HG02763 (cell line): ENCODE results near the gene NAV1.
"Not testable (repeated sequence)": the region's sequence is repeated elsewhere in the genome, so short reads cannot be mapped to it uniquely, and the experiment has no call there.

Experiments used
- ATAC-seq: cut with Tn5 transposase; IDR thresholded peaks from one replicate; pipeline ENCODE4 v1.9.1; 2021; ENCODE audit warnings: mild to moderate bottlenecking, moderate library complexity; ENCODE audit not compliant: unreplicated experiment

NAV1 gene

DNA sequence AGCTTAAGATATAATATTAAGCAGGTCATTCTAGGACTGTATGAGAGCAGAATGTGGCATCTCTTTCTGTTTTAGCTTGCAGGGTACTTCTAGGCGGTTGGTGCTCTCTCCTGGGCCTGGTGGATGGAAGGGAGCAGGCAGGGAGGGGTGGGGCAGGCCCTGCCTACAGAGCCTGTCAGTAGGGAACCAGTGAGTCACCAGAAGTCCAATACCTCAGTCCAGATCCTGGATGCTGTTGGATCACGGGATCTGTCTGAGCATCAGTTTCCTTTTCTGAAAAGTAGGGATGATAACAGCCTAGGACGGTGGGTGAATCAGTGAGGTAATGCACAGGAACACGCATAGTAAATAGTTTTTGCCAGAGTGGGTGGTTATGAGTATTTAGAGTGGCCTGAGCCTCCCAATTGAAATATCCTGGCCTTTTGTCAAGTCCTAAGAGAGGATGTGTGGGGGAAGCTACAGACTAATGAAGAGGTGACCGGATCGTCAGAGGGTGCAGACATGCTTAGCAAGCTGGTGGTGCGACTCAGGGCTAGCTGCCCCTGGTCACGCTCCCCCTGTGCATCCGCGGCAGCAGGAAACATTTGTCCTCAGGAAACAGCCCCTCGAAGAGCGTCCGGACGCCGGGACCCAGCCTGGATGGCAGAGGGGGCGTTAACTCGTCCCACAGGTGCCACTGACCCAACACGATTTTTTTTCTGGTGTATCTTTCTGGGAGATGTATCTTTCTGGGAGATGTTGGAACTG lies 23.9 kb downstream of the NAV1 start:
- no peak for ATAC-seq

DNA sequence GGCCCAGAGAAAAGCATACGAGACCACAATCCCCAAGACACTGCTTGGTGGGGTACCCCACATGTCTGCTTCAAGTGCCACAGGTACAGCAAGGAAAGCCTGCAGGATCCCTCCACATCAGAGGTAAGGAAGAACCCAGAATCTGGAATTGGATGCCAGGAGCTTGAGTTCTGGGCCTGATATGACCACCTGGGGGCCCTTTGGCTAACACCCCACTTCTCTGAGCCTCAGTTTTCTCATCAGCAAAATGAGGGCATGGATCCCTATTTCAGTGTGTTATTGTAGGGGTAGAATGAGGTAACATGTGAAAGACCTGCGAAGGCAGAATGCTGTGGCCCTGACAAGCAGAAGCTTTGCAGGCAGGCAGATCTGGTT lies 24.5 kb downstream of the NAV1 start:
- ATAC-seq: no peak

DNA sequence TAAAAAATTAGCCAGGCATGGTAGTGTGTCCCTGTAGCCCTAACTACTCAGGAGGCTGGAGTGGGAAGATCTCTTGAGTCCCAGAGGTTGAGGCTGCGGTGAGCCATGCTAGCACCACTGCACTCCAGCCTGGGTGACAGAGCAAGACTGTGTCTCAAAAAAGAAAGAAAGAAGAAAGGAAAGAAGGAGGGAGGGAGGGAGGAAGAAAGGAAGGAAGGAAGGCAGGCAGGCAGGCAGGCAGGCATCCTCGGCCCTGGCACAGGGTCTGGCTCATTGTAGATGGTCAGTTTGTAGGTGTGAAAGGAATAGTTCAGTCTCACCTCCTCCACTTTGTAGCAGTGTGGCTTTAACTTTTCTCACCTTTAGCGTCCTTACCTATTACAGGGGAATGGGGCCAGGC lies 25.0 kb downstream of the NAV1 start:
- no peak for ATAC-seq

DNA sequence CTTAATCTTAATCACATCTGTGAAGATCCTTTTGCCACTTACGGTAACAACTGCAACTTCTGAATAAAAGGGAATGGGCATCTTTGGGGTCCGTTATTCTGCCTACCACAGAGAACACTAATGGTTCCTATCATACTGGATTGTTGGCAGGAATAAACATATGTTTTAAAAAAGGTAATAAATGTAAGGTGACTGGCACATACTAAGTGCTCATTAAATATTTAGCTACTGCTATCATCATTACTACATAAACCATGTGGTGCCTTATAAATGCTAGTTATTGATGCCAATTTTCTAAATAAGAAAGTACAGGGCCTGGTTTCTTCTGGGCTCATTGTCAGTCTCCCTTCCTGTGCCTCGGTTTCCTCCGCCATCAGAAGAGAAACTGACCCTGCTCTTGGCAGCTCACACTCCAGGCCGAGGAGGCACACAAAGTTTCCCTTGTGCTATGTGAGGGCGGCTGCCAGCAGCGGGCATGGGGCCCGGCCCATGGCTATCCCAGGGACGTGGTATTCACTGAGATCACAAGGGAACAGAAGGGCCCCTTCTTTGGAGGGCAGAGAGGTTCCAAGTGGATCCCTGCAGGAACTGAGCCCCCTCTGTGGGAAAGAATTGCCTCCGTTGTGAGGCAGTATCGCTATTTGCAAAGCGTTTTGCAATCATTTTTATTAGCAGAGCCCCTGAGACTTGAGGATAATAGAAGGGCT lies 26.2 kb downstream of the NAV1 start:
- ATAC-seq: no peak

DNA sequence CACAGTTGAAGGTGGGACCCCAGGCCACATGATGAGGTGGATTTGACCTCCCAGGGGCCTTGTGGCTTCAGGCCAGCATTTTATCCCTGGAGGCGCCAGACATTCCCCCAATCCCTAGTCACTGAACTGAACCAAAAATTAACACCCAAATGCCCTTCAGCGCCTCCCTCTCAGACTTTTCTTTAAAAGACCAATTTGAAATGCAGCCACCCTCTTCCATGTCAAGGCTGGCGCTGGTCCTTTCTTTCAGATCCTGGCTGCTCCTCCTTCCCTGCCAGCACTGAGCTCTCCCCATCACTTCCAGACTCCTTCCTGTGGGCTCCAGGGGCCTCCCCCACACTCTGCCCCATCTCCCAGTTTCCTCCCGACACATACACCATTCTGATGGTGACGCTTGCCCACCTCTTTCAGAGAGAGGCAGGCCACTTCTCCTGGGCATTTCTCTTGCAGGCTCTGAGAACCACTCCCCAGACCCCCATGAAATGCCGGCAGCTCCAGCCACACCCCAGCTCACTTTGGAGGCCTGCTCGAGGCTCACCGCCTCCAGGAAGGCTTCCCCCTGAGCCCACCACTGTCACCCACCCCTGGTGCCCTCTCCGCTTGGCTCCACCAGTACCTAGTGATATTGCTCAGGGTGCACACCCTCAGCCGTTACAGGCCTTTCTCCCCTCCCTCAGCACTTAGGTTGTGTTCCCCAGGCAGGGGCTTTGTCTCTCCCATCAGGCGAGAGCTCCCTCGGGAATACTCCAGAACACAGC lies 27.0 kb downstream of the NAV1 start:
- ATAC-seq: no peak

DNA sequence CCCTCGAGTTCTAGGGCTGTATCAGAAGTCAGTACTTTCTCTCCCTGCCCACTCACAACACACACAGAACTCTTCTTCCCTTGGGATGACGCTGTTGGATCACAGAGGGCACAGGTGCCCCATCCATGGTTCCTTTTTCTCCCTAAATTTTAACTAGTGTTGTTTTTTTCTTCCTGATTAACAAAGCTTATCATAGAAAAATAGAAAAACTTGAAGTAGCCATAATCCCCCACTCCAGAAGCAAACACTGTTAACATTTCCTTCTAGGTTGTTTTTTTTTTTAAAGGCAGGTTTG lies 27.5 kb downstream of the NAV1 start:
- no peak for ATAC-seq

DNA sequence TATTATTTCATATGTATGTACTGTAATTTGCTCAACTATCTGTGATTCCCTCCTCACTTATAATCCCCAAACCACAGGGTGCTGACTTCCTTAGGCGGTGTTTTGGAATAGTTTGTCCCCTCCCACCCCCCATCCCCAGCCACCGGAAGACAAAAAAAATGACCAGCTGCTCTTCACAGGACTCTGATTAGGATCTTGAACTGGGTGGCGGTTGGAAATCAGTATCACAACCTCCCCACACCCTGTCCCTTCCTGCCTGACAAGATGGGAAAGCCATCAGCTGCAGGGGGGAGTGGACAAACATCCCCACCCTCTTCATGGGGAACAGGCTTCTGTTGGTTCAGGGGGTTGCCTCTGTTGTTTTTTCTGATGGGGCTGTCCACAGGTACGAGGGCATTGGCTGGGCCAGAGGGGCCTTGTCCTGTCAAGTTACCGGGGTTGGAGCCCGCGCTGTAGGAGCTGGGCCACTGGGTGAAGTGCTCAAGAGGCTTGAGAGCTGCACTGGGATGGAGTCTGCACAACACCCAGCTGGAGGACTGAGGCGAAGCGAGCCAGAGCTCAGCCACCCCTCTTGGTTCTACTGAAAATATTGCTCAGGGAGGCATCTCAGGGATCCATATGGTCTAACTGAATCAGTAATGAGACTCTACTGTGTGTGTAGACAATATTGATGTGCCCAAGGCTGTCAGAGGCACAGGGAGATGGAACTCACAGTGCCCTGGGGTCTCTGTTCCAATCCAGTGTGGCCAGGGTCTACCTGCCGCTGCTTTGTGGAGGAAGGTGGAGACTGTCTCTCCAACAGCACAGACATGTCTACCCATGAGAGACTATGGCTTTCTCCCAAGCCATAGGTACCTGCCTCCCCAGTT lies 28.2 kb downstream of the NAV1 start:
- no peak for ATAC-seq

DNA sequence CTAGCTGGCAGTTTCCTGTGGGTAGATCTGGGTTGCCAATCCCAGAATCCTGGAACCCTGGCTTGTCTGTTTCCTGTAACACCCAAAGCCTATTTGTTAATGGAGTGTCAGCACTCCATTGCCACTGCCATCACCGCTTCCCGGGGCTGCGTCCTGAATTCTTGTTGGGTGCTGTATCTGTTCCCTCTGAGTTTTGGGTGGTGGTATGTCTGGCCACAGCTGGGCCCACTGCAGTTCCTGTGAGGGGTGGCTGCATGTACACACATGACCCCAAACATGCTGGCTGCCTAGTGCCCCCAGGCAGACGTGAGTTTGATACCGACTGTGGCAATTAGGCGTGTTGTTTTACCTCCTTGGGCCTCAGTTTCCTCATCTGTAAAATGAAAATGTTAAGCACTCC lies 29.3 kb downstream of the NAV1 start:
- ATAC-seq: no peak

DNA sequence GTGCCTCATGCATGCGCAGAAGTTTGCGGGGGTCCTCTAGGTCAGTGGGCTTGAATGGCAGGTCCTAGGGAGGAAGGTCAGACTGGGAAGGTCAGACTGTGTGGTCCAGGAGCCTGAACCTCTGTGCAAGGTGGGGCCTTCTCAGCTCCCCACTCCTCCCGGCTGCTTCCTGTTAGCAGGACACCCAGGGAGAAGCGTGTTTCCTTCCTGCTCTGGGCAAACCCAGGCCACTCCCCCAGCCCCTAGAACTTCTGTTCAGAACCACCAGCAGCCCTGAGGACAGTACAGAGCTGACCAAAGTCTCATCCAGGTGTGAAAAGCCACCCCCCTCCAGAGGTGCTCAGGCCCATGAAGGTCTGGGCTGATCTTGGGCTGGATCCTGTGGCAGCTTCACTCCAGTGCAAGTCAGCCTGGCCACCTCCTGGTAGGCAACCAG lies 29.9 kb downstream of the NAV1 start:
- ATAC-seq: no peak

DNA sequence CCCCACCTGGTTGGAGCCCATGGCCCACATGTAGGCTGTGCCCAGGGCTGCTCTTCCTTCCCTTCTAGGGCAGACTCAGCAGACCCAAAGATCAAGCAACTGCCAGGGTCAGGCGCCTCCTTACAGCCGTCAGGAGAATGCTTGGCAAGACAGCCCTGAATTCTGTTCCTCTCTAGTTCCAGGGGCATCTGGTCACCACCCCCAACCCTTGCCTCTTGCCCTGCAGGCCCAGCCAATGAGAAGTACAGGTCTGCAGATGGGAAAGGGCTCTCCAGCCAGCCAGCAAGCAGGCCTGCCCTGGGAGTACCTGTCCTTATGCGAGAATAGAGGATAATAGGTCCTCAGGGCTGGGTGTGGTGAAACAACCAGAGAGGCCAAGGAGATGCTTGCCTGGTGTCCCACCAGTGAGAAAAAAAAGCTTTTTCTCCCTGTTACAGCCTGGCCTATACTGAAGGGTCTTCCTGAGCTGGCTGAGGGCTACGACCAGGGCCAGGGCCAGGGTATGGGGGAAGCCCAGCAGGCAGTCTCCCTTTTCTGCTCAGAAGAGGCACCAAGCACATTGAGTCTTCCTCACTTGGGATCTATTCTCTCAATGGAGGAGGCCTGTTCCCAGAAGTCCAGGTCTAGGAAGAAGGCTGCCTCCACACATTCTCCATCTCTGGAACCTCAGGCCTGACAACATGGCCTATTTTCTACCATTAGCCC lies 31.4 kb downstream of the NAV1 start:
- no peak for ATAC-seq

DNA sequence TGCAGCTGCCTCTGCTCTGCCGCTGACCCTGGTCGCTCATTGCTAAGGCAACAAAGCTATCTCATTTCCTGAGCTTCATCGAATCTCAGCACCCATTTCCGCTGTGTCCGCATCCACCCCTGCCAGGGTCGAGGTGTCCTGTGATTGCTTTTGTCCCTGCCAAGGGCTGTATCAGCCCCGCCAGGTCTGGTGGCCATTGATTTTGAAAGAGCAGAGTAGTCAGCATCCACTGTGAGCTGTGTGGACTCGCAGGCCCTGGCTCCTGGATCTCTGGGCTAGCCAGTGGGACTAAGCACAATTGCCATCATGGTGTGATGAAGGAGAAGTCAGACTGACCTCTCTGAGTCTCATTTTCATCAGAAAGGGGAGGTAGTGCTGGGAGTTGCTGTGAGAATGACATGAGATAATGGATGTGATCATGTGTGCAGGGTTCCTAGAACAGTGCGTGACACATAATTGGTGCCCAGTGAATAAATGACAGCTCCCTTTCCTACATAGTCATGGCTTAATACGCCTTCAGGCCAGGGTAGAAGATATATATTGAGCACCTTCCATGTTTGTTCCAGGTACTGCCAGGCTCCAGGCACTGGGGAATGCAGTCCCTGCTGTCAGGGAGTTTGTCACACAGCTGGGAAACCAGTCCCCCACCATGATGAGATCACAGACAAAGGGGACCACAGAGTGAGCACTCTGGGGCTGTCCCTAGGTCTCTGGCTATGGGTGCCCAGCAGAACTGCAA lies 32.1 kb downstream of the NAV1 start:
- no peak for ATAC-seq

DNA sequence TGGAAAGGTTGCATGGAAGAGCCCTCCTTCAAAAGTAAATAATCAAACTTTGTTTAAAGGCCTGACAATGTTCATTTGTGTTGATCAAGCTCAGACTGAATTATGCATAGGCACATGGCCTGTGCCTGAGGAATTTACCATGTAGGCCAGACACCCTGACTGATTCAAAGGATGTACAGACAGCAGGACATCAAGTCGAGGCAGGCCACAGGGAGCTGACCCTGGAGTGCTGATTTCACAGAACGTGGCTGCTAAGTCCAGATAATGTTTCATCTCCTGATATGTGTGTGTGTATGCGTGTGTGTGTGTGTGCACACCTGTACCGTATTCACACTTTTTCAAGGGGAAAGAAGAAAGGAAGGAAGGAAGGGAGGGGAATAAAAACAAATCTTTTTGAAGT lies 34.1 kb downstream of the NAV1 start:
- ATAC-seq: no peak

DNA sequence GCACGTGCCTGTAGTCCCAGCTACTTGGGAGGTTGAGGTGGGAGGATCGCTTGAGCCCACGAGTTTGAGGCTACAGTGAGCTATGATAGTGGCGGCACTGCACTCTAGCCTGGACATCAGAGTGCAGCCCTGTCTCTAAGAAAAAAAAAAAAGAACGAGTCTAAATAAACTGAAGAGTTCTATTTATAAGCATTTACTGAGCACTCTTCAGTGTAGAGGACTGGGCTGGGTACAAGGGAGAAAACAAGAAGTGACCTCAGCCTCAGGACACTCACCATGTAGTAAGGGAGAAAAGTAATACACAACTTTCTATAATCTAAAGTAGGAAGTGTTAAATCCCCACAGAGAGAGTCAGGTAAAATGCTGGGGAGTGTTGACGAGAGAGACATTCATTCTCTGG lies 35.0 kb downstream of the NAV1 start:
- ATAC-seq: no peak

DNA sequence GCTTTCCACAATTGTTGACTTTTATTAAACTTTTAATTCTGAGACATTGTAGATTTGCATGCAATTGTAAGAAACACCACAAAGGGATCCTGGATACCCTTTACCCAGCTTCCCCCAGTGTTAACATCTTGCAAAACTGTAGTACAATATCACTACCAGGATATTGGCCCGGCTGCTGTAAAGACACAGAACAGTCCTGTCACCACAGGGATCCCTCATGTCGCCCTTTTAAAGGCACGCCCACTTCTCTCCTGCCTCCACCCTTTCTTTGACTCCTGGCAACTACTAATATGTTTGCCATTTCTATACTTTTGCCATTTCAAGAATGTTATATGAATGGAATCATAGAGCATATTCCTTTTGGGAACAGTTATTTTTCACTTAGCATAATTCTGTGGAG lies 37.0 kb downstream of the NAV1 start:
- ATAC-seq: no peak

DNA sequence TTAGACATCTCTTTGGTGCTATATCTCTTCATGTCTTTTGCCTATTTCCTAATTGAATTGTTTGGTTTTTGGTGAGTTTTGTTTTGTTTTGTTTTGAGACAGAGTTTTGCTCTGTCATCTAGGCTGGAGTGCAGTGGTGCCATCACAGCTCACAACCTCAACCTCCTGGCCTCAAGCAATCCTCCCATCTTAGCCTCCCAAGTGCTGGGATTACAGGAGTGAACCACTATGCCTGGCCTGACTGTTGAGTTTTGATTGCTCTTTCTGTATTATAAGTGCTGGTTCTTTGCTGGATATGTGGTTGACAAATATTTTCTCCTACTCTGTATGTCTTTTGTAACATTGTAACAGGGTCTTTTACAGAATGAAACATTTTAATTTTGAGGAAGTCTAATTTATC lies 38.0 kb downstream of the NAV1 start:
- no peak for ATAC-seq

DNA sequence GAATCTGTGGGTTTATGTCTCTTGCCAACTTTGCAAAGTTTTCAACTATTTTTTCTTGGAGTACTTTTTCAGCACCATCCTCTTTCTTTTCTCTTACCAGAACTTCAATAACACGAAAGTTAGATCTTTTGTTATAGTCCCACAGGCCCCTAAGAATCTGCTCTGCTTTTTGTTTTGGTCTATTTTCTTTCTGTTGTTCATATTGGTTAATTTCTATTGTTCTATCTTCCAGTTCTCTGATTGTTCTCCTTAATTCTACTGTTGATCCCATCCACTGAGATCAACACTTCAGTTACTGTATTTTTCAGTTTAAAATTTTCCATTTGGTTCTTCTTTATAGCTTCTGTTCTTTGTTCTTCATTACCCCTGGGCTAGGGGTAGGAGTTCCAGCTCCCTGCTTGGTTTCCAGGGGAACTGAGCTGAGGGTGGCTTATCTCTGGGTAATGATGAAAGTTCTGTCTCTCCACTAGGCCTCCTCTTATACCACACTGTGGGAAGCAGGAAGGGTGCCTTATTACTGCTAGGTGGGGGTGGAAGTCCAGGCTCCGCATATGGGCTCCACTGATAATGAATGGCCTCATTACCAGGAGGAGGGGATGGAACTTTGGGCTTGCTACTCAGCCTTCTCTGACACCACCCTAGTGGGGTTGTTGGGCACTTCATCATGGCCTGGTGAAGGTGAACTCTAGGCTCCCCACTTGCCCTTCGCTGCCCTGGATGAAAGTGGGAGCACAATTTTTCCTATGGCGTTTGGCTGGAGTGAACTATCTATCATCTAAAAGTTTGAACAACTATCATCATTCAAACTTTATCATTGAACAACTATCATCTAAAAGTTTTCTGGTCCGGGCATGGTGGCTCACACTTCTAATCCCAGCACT lies 39.3 kb downstream of the NAV1 start:
- no peak for ATAC-seq

DNA sequence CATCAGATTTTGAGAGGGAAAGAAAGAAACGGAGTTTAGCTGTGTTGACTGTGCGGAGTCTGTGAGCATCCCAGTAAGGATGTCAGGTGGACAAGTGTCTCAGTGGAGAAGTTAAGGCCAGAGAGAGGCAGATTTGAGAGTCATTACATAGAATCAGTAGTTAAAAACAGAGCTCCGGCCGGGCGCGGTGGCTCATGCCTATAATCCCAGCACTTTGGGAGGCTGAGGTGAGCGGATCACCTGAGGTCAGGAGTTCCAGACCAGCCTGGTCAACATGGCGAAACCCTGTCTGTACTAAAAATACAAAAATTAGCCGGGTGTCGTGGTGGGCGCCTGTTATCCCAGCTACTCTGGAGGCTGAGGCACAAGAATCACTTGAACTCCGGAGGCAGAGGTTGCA lies 42.4 kb downstream of the NAV1 start:
- ATAC-seq: not testable (repeated sequence)

DNA sequence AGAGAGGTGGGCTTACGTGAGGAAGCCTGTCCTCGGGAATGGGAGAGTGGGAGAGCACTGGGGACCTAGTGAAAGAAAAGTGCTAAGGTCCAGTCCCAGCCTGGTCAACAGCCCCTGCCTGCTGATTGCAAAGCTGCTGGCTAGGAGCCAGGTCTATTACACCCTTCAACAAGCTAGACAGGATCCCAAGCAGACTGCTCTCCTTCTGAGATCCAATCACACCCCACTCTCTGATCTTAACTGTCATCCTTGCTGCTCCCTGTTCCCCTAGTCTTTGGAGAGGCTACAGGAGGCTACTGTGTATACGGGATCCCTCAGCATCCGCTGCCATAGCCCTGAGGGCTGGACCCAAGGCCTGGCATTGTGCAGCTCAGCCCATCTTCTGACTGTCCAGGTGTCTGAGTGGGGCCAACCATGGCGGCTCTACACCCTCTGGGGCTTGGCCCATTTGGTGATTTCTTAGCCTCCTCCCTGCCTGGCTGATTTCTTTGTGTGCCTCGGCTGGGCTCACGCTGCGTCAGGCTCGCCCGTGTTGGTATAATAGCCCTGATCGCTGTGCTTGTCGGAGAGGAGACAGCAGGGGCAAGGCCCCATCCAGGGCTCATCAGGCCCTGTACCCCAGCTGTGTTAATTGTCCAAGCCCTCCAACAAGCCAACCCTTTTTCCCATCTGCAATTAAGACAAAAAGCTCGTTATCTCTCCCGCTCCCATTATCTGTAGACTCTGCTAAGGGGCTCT lies 43.9 kb downstream of the NAV1 start:
- ATAC-seq: no peak
